Hepatocyte (in vitro differentiated cells): ENCODE data around the gene STK10.

Experiments used
- EZH2phosphoT487 ChIP-seq: fragments of 200-600 bp; sonication (generic); IDR thresholded peaks from one replicate; pipeline ENCODE4 v1.6.1; 2018; ENCODE audit warnings: antibody characterized with exemption, mild to moderate bottlenecking, low read depth, moderate library complexity; ENCODE audit not compliant: unreplicated experiment, severe bottlenecking
- TF ChIP-seq, protein P1 (sequence below): fragments of 200-600 bp; sonication (generic); IDR thresholded peaks from 2 replicates; pipeline ENCODE4 v1.5.1; 2016; ENCODE audit warnings: antibody characterized with exemption, mild to moderate bottlenecking; ENCODE audit not compliant: poor library complexity

DNA sequence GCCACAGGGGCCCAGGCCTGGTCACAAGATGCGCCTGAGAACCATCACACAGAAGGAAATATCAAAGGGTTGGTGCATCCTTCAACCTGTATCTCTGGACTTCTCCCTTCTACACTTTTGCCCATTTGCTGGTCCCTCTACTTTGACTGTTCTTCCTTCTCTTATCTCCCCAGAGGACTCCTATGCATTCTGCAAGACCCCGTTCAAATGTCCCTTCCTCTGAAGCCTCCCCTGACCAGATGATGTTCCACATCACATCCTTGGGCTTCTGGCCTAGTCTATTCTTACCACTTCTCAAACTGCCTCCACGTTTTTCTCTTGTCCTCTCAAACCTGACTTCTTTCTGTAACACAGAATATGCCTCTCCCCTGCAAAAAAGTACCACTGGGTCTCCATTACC is 34.3 kb downstream of the STK10 start:
- TF ChIP-seq, protein P1, sequence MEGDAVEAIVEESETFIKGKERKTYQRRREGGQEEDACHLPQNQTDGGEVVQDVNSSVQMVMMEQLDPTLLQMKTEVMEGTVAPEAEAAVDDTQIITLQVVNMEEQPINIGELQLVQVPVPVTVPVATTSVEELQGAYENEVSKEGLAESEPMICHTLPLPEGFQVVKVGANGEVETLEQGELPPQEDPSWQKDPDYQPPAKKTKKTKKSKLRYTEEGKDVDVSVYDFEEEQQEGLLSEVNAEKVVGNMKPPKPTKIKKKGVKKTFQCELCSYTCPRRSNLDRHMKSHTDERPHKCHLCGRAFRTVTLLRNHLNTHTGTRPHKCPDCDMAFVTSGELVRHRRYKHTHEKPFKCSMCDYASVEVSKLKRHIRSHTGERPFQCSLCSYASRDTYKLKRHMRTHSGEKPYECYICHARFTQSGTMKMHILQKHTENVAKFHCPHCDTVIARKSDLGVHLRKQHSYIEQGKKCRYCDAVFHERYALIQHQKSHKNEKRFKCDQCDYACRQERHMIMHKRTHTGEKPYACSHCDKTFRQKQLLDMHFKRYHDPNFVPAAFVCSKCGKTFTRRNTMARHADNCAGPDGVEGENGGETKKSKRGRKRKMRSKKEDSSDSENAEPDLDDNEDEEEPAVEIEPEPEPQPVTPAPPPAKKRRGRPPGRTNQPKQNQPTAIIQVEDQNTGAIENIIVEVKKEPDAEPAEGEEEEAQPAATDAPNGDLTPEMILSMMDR = no peak
- no peak for TF ChIP-seq EZH2phosphoT487
